Measurements from ENCODE around the gene ZNF358.

ZNF358 gene

DNA sequence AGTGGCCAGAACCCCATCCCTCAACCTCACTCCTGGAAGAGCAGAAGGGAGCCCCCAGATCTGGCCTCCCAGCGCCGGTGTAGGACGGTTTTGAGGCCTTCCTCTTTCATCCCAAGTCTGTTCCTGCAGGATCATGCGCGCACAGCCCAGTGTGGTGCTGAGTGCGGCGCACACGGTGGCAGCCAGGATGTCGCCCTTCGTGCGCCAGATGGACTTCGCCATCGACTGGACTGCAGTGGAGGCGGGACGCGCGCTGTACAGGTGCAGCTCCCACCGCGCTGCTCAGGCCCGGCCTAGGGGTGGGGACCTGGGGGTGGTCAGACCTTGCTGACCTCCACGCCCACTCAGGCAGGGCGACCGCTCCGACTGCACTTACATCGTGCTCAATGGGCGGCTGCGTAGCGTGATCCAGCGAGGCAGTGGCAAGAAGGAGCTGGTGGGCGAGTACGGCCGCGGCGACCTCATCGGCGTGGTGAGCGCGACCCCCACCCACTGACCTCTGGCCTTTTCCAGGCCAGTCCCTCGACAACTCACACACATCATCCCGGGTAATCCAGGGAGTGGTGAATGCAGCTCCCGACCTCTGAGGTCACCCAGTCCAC is 34.4 kb downstream of the ZNF358 start:
- no peak overlapping the region for H3K4me3 ChIP-seq (replicated peaks; ENCODE audit: low read depth, low read length)
- no peak for DNase-seq (ENCODE audit: extremely low read depth, insufficient read length)
- TF ChIP-seq, protein P1, sequence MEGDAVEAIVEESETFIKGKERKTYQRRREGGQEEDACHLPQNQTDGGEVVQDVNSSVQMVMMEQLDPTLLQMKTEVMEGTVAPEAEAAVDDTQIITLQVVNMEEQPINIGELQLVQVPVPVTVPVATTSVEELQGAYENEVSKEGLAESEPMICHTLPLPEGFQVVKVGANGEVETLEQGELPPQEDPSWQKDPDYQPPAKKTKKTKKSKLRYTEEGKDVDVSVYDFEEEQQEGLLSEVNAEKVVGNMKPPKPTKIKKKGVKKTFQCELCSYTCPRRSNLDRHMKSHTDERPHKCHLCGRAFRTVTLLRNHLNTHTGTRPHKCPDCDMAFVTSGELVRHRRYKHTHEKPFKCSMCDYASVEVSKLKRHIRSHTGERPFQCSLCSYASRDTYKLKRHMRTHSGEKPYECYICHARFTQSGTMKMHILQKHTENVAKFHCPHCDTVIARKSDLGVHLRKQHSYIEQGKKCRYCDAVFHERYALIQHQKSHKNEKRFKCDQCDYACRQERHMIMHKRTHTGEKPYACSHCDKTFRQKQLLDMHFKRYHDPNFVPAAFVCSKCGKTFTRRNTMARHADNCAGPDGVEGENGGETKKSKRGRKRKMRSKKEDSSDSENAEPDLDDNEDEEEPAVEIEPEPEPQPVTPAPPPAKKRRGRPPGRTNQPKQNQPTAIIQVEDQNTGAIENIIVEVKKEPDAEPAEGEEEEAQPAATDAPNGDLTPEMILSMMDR (IDR thresholded peaks at IDR 0.05; ENCODE audit: insufficient read depth, low read length, poor library complexity, severe bottlenecking) = no peak
- no peaks in the 10 kb centered on the region for H3K27me3 ChIP-seq (replicated peaks; ENCODE audit: control insufficient read depth, insufficient read depth, low read length)
- H3K36me3 ChIP-seq (ENCODE audit: control insufficient read depth, insufficient read depth, low read length) = peaks cover 17% of the 10 kb centered on the region

DNA sequence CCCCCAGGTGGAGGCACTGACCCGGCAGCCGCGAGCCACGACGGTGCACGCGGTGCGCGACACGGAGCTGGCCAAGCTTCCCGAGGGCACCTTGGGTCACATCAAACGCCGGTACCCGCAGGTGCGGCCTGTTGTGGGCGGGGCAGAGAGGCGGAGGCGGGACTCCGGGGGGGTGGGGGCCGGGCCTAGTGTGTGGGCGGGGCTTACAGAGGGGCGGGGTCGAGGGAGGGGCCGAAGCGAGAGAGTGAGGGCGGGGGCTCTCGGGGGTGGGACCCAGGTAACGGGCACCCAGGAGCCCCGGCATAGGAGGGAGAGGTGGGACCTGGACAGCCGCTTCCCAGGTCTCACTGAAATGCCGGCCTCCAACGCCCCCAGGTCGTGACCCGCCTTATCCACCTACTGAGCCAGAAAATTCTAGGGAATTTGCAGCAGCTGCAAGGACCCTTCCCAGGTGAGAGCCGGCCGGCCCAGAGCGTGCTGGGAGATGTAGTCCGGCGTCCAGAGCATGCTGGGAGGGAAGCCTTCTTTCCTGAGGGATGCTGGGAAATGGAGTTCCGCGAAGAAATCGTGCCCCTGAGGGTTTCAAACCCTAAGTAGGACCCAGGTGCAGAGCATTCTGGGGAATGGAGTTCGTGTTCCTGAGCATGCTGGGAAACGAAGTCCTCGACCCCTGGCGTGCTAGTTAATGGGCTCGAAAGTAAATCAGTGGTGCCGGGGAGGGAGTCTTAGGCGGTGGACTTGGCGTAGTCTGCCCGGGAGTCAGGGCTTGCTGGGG is 35.3 kb downstream of the ZNF358 start:
- TF ChIP-seq, protein P1 (IDR thresholded peaks at IDR 0.05; ENCODE audit: insufficient read depth, low read length, poor library complexity, severe bottlenecking) = no peak
- DNase-seq (ENCODE audit: extremely low read depth, insufficient read length) = no peak
- H3K4me3 ChIP-seq (replicated peaks; ENCODE audit: low read depth, low read length) = no peak overlapping the region

DNA sequence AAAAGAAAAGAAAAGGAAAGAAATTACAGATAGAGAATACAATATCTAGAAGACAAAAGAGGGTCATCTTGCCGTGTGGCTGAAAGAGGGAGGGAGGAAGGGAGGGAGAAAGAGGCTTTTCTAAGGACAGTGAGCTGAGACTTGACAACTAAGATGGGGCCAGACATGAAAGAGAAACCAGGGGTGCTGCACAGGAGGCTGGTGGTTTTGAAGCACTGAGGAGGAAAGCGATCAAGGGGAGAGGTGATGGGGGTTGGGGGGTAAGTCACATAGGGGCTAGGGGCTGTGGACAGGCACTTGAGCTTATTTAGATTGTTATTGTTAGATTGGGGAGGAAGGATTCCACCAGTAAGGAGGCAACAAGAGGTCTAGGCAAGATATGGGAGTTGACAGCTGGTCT is 36.9 kb downstream of the ZNF358 start:
- TF ChIP-seq, protein P1 (IDR thresholded peaks at IDR 0.05; ENCODE audit: insufficient read depth, low read length, poor library complexity, severe bottlenecking) = no peak
- H3K36me3 ChIP-seq (ENCODE audit: control insufficient read depth, insufficient read depth, low read length) = peaks cover 27% of the 10 kb centered on the region
- H3K27me3 ChIP-seq (replicated peaks; ENCODE audit: control insufficient read depth, insufficient read depth, low read length) = no peaks in the 10 kb centered on the region
- H3K4me3 ChIP-seq (replicated peaks; ENCODE audit: low read depth, low read length) = no peak overlapping the region
- no peak for DNase-seq (ENCODE audit: extremely low read depth, insufficient read length)

More for the DNA sequence above, 35.3 kb downstream of the ZNF358 start:
- Histone ChIP-seq H3K27me3 (replicated peaks; ENCODE audit: control insufficient read depth, insufficient read depth, low read length) (no peaks in the 10 kb centered on the region), H3K36me3 (ENCODE audit: control insufficient read depth, insufficient read depth, low read length) (peaks cover 19% of the 10 kb centered on the region)

DNA sequence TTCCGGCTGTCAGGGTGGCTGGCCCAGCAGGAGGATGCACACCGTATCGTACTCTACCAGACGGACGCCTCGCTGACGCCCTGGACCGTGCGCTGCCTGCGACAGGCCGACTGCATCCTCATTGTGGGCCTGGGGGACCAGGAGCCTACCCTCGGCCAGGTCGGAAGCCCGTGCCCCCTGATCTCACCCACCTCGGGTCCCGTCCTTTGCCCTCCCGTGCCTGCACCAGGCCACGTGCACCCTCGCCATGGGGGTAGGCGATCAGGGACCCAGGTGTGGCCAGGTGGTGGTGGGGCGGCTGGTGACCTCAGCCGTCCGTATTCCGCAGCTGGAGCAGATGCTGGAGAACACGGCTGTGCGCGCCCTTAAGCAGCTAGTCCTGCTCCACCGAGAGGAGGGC is 38.7 kb downstream of the ZNF358 start:
- Histone ChIP-seq H3K4me3 (replicated peaks; ENCODE audit: low read depth, low read length) (no peak overlapping the region), H3K36me3 (ENCODE audit: control insufficient read depth, insufficient read depth, low read length) (peaks cover 34% of the 10 kb centered on the region), H3K27me3 (replicated peaks; ENCODE audit: control insufficient read depth, insufficient read depth, low read length) (no peaks in the 10 kb centered on the region)
- TF ChIP-seq, protein P1 (IDR thresholded peaks at IDR 0.05; ENCODE audit: insufficient read depth, low read length, poor library complexity, severe bottlenecking) = no peak
- DNase-seq (ENCODE audit: extremely low read depth, insufficient read length) = no peak

DNA sequence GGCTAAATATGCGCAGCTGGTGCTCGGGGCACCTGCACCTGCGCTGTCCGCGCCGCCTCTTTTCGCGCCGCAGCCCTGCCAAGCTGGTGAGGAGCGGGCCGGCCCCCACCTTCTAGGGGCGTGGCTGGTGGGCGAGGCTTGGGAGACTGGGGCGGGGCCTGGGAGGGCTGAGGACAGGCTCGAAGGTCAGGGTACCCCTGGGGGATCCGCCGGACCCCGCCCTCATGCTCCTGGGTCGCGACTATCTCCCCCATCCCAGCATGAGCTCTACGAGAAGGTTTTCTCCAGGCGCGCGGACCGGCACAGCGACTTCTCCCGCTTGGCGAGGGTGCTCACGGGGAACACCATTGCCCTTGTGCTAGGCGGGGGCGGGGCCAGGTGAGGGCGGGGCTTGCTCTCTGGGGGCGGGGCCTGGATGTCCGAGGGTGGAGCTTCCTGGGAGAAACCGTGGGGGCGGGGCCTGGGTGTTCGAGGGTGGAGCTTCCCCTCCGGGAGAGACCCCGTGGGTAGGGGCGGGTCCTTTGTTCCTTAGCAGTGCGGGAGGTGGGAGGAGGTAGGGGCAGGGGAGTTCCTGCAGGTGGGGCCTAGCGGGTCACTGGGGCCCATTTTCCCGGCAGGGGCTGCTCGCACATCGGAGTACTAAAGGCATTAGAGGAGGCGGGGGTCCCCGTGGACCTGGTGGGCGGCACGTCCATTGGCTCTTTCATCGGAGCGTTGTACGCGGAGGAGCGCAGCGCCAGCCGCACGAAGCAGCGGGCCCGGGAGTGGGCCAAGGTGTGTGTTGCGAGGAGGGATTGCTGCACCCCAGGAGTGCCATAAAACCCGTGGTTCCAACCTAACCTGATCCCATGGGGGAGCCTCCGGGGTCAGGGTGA is 39.3 kb downstream of the ZNF358 start:
- no peak for DNase-seq (ENCODE audit: extremely low read depth, insufficient read length)
- H3K27me3 ChIP-seq (replicated peaks; ENCODE audit: control insufficient read depth, insufficient read depth, low read length) = no peaks in the 10 kb centered on the region
- TF ChIP-seq, protein P1 (IDR thresholded peaks at IDR 0.05; ENCODE audit: insufficient read depth, low read length, poor library complexity, severe bottlenecking) = no peak
- H3K36me3 ChIP-seq (ENCODE audit: control insufficient read depth, insufficient read depth, low read length) = peaks cover 30% of the 10 kb centered on the region
- no peak overlapping the region for H3K4me3 ChIP-seq (replicated peaks; ENCODE audit: low read depth, low read length)

Data from GM06990 (cell line).